NCI-H2227 treated with DMSO at 0.1 percent for 48 hours (cell line): ENCODE measurements around the gene POTEG.
"Not testable (repeated sequence)": the region's sequence is repeated elsewhere in the genome, so short reads cannot be mapped to it uniquely, and the experiment has no call there.

Source experiments
- DNase-seq: peaks from one replicate; lab custom pipeline; 2025; lab: John Stamatoyannopoulos, UW

The POTEG gene

GRCh38 chr14:19372813-19373500 is 61.2 kb downstream of the POTEG start:
- not testable (repeated sequence) for DNase-seq

GRCh38 chr14:19371767-19372166 is 62.4 kb downstream of the POTEG start:
- not testable (repeated sequence) for DNase-seq

DNA sequence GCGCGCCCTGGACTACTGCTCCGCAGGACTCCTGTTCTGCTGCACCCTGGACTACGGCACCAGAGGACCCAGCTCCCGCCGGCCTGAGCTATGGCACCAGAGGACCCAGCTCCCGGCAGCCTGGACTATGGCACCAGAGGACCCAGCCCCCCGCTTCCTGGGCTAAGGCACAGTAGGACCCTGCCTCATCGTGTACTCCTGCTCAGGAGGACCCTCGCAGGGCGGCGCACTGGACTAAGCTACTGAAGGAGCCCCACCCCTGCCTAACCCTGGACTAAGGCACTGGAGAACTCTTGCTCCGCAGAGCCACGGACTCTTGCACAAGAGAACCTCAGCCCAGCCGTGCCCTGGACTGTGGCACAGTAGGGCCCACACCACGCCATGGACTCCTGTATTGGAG is 71.3 kb downstream of the POTEG start:
- DNase-seq, result not testable (repeated sequence)

- not testable (repeated sequence) for DNase-seq
Observed at GRCh38 chr14:19362323-19362722, 71.8 kb downstream of the POTEG start.

- DNase-seq, result not testable (repeated sequence)
Observed at GRCh38 chr14:19361636-19362253, 72.4 kb downstream of the POTEG start.

DNA sequence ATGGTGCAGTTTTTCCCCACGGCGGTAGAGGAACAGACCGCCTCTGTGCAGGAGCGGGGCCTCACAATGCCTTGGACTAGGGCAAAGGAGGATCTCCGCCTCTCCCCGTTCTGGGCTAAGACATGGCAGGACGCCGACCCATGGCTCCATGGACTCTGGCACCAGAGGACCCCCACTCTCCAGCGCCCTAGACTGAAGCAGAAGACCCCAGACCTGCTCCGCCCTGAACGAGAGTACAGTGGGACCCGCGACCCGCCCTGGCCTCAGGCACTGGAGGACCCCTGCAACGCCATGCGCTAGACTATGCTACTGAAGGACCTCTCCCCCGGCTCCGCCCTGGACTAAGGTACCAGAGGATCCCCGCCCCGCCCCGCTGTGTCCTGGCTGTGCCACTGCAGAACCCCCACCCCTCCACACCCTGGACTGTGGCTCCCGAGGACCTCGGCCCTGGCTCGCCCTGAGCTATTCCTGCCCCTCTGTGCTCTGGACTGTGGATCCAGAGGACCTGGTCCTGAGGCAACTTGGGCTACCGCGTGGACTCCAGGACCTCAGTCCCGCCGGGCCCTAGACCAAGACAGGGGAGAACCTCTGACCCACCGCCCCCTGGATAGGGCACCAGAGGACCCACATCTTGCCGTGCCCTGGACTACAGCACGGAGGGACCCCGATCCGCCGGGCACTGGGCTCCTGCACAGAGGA is 73.1 kb downstream of the POTEG start:
- DNase-seq, result not testable (repeated sequence)
